Suprapubic skin (tissue), 4 donors: Measurements from ENCODE around the gene SLC25A22. TPM values are rescaled to one million over a fixed set of nuclear protein-coding genes. Genes with fewer than 3 reads are reported as not detected.
A peak's percentile ranks its signal among the peaks of the same experiment; 100 is the strongest.

Experiments used
- DNase-seq, 2 donors: peaks; one replicate each; pipeline ENCODE4 v3.0.0-alpha.2; 2019; ENCODE audit warnings: low spot score in 2 of 2
- H3K27ac ChIP-seq: fragments of 200-600 bp; sonication (generic); one replicate; pipeline ENCODE4 v1.5.1; 2019
- H3K27me3 ChIP-seq: fragments of 200-600 bp; sonication (generic); one replicate; pipeline ENCODE4 v1.5.1; 2019
- H3K36me3 ChIP-seq: fragments of 200-600 bp; sonication (generic); one replicate; pipeline ENCODE4 v1.5.1; 2019
- H3K4me1 ChIP-seq: fragments of 200-600 bp; sonication (generic); one replicate; pipeline ENCODE4 v1.5.1; 2019
- H3K4me3 ChIP-seq: fragments of 200-600 bp; sonication (generic); one replicate; pipeline ENCODE4 v1.5.1; 2019; ENCODE audit warnings: mild to moderate bottlenecking
- H3K9me3 ChIP-seq: fragments of 200-600 bp; sonication (generic); one replicate; pipeline ENCODE4 v1.5.1; 2019
- EP300 ChIP-seq: sonication (generic); formaldehyde crosslinking; IDR thresholded peaks from one replicate; pipeline ENCODE4 v1.6.1; 2017; ENCODE audit warnings: antibody characterized with exemption
- POLR2A ChIP-seq, 2 donors: fragments of 450-650 bp; IDR thresholded peaks; one replicate each; pipeline ENCODE4 v1.6.1; 2017; ENCODE audit warnings: antibody characterized with exemption in 2 of 2, mild to moderate bottlenecking in 2 of 2, moderate library complexity in 2 of 2
- POLR2AphosphoS5 ChIP-seq, 3 donors: sonication (generic); formaldehyde crosslinking; IDR thresholded peaks; one replicate each; pipeline ENCODE4 v1.6.1; 2017; ENCODE audit warnings: antibody characterized with exemption in 3 of 3
- whole genome bisulfite sequencing: methylation state at CpG from one replicate; pipeline ENCODE4 v1.1.5; 2018; 5-methylcytosine and 5-hydroxymethylcytosine counted together
- total RNA-seq, 4 donors: library from RNA; depleted of rRNA; stranded (reverse); fragments of >200 nt; gene quantifications; one replicate each; pipeline ENCODE4 v1.1.0, GENCODE V29; 2016
- TF ChIP-seq, protein P1 (sequence below), 2 donors: fragments of 200-600 bp in 1 of 2; fragments of 450-650 bp in 1 of 2; sonication (generic) in 1 of 2; IDR thresholded peaks; one replicate each; pipeline ENCODE4 v1.5.1; 2016 to 2019; ENCODE audit warnings: antibody characterized with exemption in 2 of 2, mild to moderate bottlenecking in 1 of 2, moderate library complexity in 1 of 2

The SLC25A22 gene
- total RNA-seq, 4 donors from 2014 or later = 11.2 to 14.7 (median 13.7) TPM

DNA sequence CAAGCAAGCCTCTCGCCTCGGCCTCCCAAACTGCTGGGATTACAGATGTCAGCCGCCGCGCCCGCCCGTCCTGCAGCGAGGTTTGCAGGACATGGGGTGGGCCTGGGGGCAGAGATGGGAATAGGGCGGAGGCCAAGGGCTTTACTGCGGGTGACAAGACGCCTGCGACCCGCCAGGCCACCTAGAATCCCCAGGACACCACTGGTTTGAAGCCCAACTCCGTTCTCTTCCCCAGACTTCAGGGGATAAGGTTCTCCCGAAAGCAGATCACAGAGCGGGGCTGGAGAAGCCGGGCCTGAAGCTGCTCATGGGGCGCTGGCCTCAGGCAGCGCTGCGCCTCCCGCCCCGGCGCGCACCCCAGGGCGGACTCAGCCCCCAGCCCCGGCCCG lies 43.9 kb upstream of the SLC25A22 start:
- peak overlapping the region; percentile 97 for H3K27ac ChIP-seq
- peaks cover 75% of the 10 kb centered on the region for H3K4me1 ChIP-seq
- no peaks in the 10 kb centered on the region for H3K9me3 ChIP-seq
- WGBS = 1% methylated on average over 11 of the region's 27 CpGs
- peaks cover 35% of the 10 kb centered on the region for H3K36me3 ChIP-seq
- no peaks in the 10 kb centered on the region for H3K27me3 ChIP-seq
- no peak for DNase-seq
- peak overlapping the region; percentile 87 for H3K4me3 ChIP-seq
- TF ChIP-seq, protein P1, sequence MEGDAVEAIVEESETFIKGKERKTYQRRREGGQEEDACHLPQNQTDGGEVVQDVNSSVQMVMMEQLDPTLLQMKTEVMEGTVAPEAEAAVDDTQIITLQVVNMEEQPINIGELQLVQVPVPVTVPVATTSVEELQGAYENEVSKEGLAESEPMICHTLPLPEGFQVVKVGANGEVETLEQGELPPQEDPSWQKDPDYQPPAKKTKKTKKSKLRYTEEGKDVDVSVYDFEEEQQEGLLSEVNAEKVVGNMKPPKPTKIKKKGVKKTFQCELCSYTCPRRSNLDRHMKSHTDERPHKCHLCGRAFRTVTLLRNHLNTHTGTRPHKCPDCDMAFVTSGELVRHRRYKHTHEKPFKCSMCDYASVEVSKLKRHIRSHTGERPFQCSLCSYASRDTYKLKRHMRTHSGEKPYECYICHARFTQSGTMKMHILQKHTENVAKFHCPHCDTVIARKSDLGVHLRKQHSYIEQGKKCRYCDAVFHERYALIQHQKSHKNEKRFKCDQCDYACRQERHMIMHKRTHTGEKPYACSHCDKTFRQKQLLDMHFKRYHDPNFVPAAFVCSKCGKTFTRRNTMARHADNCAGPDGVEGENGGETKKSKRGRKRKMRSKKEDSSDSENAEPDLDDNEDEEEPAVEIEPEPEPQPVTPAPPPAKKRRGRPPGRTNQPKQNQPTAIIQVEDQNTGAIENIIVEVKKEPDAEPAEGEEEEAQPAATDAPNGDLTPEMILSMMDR (IDR thresholded peaks at IDR 0.05) = no peak
- TF ChIP-seq POLR2AphosphoS5 (IDR thresholded peaks at IDR 0.05) (no peak), EP300 (no peak), POLR2A (IDR thresholded peaks at IDR 0.05) (no peak)

DNA sequence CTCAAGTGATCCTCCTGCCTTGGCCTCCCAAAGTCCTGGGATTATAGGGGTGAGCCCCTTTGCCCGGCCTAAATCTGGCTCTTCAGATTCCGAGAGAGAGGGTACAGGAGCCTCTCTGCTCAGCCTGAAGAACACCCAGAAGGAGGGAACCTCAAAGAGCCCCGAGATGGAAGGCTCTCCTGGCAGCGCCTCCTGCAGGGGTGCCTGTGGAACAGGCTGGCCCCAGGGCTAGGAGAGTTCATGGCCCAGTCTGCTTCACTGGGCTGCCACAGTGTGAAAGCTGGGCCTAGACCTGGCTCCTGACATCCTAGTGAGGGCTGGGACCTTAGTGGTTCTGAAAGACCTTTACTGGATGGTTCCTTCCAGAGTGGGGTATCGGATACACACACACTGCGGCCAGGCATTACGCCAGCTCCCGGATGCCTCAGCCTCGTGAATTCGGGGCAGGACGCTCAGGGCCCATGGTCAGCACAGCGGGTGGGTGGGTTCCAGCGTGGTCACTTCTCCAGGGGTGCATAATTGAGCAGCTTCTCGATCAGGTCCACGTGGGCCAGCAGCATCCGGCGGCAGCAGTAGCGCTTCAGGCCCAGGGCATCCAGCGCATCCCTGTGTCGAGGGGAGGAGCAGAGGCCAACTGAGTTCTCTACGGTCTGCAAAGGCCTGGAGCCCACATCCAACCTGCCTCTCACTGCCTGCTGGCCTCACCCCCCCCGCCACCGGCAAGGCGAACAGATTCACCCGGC lies 42.0 kb upstream of the SLC25A22 start:
- H3K36me3 ChIP-seq = peaks cover 44% of the 10 kb centered on the region
- no peaks in the 10 kb centered on the region for H3K9me3 ChIP-seq
- peak overlapping the region; percentile 87 for H3K4me3 ChIP-seq
- H3K27me3 ChIP-seq = no peaks in the 10 kb centered on the region
- peaks cover 61% of the 10 kb centered on the region for H3K4me1 ChIP-seq
- DNase-seq = no peak
- no peak overlapping the region for H3K27ac ChIP-seq
- WGBS = 73% methylated on average over 16 of the region's 25 CpGs
- TF ChIP-seq POLR2AphosphoS5 (IDR thresholded peaks at IDR 0.05) (no peak), EP300 (no peak), POLR2A (IDR thresholded peaks at IDR 0.05) (no peak)
- TF ChIP-seq, protein P1 (IDR thresholded peaks at IDR 0.05) = no peak

DNA sequence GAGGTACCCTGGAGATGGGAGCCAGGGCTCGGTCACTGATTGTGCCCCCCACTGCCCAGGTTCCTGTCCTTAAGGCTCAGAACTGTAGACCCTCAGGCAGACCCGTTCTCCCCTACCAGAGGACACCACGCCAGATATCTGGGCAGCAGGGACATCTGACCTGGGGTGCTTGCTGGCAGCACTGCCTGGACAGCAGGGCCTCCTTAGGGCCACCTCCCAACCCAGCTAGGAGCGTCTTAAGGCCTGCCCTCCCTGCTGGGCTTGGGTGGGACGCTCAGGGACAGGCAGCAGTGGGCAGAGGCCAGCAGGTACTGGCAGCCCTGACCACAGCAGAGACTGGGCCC lies 41.2 kb upstream of the SLC25A22 start:
- DNase-seq = no peak
- TF ChIP-seq EP300 (no peak), POLR2AphosphoS5 (IDR thresholded peaks at IDR 0.05) (no peak), POLR2A (IDR thresholded peaks at IDR 0.05) (no peak)
- TF ChIP-seq, protein P1 (IDR thresholded peaks at IDR 0.05) = no peak
- no peaks in the 10 kb centered on the region for H3K27me3 ChIP-seq
- H3K9me3 ChIP-seq = no peaks in the 10 kb centered on the region
- H3K36me3 ChIP-seq = peaks cover 44% of the 10 kb centered on the region
- no peak overlapping the region for H3K27ac ChIP-seq
- peaks cover 61% of the 10 kb centered on the region for H3K4me1 ChIP-seq
- 90% methylated on average over 4 of the region's 5 CpGs for WGBS
- no peak overlapping the region for H3K4me3 ChIP-seq

DNA sequence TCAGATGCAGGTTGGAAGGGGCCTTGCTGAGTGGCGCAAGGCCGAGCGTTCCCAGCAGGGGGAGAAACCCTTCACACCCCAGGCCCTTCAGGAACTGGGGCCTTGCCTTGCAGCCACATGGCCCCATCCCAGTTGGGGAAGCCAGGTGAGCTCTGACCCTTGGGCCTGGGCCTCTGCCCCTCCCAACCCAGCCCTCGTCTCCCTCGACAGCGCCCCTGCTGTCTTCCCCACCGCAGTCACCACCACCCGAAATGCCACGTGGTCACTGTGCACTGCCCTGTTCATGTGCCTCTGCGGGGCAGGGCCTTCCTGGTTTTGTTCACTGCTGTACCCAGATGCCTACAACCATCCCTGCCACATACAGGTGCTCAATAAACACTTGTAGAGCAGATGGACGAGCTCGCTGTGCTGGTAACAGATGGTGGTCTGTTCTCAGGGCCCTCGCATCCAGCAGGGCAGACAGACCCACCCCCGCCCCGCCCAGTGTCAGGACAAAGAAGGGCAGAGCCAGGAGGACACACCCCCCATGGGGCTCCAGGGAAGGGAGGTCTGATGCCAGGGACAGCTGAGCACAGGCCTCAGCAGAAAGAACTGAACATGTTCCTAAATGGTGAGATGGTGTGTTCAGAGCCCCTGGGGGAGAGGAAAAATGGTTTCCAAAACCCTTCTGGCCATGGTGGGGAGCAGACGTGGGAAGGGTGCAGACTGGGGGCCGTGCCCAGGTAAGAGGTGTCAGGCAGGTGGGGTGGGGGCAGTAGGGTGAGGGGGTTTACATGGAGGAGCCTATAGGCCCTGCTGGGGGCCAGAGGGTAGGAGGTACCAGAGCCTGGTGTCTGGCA lies 40.6 kb upstream of the SLC25A22 start:
- peaks cover 61% of the 10 kb centered on the region for H3K4me1 ChIP-seq
- no peak overlapping the region for H3K4me3 ChIP-seq
- H3K27me3 ChIP-seq = no peaks in the 10 kb centered on the region
- no peak overlapping the region for H3K27ac ChIP-seq
- TF ChIP-seq, protein P1 (IDR thresholded peaks at IDR 0.05) = peak in 1 of 2 donors; percentile 14
- TF ChIP-seq POLR2A (IDR thresholded peaks at IDR 0.05) = no peak
- no peak for DNase-seq
- H3K9me3 ChIP-seq = no peaks in the 10 kb centered on the region
- WGBS = 34% methylated on average over 11 of the region's 17 CpGs
- peaks cover 44% of the 10 kb centered on the region for H3K36me3 ChIP-seq

DNA sequence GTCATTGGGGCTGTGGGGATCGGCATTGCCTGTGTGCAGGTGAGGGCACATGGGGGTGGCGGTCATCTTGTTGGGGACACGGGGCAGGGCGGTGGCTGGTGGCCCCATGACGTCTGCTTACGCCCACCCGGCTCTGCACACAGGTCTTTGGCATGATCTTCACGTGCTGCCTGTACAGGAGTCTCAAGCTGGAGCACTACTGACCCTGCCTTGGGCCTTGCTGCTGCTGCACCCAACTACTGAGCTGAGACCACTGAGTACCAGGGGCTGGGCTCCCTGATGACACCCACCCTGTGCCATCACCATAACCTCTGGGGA lies 39.9 kb upstream of the SLC25A22 start:
- H3K36me3 ChIP-seq = peaks cover 44% of the 10 kb centered on the region
- H3K27ac ChIP-seq = no peak overlapping the region
- DNase-seq = no peak
- H3K4me1 ChIP-seq = peaks cover 61% of the 10 kb centered on the region
- no CpG with 5 or more reads among the region's 8 CpGs for WGBS
- H3K27me3 ChIP-seq = no peaks in the 10 kb centered on the region
- no peak for TF ChIP-seq EP300
- no peak for TF ChIP-seq POLR2AphosphoS5 (IDR thresholded peaks at IDR 0.05)
- TF ChIP-seq, protein P1 (IDR thresholded peaks at IDR 0.05) = no peak
- TF ChIP-seq POLR2A (IDR thresholded peaks at IDR 0.05) = no peak
- no peak overlapping the region for H3K4me3 ChIP-seq
- no peaks in the 10 kb centered on the region for H3K9me3 ChIP-seq
